ENCODE results near the gene ITIH5.
"Not testable (repeated sequence)": the region's sequence is repeated elsewhere in the genome, so short reads cannot be mapped to it uniquely, and the experiment has no call there.

ITIH5 gene

GRCh38 chr10:7666253-7667023, at the start of gene ITIH5:
Gene ITIH5 (minus strand): TSS chr10:7666966. CDS start chr10:7666892, 74 bp downstream.
- no peak for DNase-seq

GRCh38 chr10:7715515-7715914, 48.7 kb upstream of the ITIH5 start:
- no peak for DNase-seq

GRCh38 chr10:7711075-7711474, 44.3 kb upstream of the ITIH5 start:
- DNase-seq = not testable (repeated sequence)

GRCh38 chr10:7710446-7710845, 43.7 kb upstream of the ITIH5 start:
- no peak for DNase-seq

GRCh38 chr10:7708832-7709231, 42.1 kb upstream of the ITIH5 start:
- no peak for DNase-seq

GRCh38 chr10:7707858-7708622, 41.3 kb upstream of the ITIH5 start:
- DNase-seq = no peak

GRCh38 chr10:7707102-7707501, 40.3 kb upstream of the ITIH5 start:
- DNase-seq = no peak

GRCh38 chr10:7706534-7707073, 39.8 kb upstream of the ITIH5 start:
- DNase-seq = no peak

- DNase-seq = no peak
Observed at GRCh38 chr10:7705341-7705740, 38.6 kb upstream of the ITIH5 start.

GRCh38 chr10:7704071-7705016, 37.6 kb upstream of the ITIH5 start:
- no peak for DNase-seq

GRCh38 chr10:7703140-7703539, 36.4 kb upstream of the ITIH5 start, which contains the start of gene ITIH2:
Gene ITIH2 (plus strand): TSS chr10:7703316. CDS start chr10:7703435, 119 bp downstream.
- no peak for DNase-seq

- no peak for DNase-seq
Observed at GRCh38 chr10:7702288-7702812, 35.6 kb upstream of the ITIH5 start.

- DNase-seq = no peak
Observed at GRCh38 chr10:7701158-7701742, 34.5 kb upstream of the ITIH5 start.

GRCh38 chr10:7700577-7701125, 33.9 kb upstream of the ITIH5 start:
- no peak for DNase-seq

GRCh38 chr10:7697426-7697825, 30.7 kb upstream of the ITIH5 start:
- no peak for DNase-seq

- DNase-seq = no peak
Observed at GRCh38 chr10:7696545-7696944, 29.8 kb upstream of the ITIH5 start.

GRCh38 chr10:7693194-7693593, 26.4 kb upstream of the ITIH5 start:
- DNase-seq = not testable (repeated sequence)

GRCh38 chr10:7692368-7692767, 25.6 kb upstream of the ITIH5 start:
- not testable (repeated sequence) for DNase-seq

GRCh38 chr10:7690885-7691597, 24.3 kb upstream of the ITIH5 start:
- not testable (repeated sequence) for DNase-seq

GRCh38 chr10:7689591-7689990, 22.8 kb upstream of the ITIH5 start:
- DNase-seq = no peak

Data from NCI-H1694 (cell line).